ENCODE measurements around the gene ANXA6. TPM values are rescaled to one million over a fixed set of nuclear protein-coding genes. Genes with fewer than 3 reads are reported as not detected.
A peak's percentile ranks its signal among the peaks of the same experiment; 100 is the strongest.

The ANXA6 gene
- total and polyA plus RNA-seq, 5 donors from 2014 or later: 171 to 364 (median 290) TPM

- Mint-ChIP-seq H3K9me3 (no peaks in the 10 kb centered on the region), H3K4me3 (peak overlapping the region in 2 of 4 donors; percentile 22 to 64), H3K27ac (peak overlapping the region; percentile 90 to 98 (median 93)), H3K27me3 (no peaks in the 10 kb centered on the region), H3K4me1 (peaks cover 10 to 61% (median 37%) of the 10 kb centered on the region in 4 donors), H3K36me3 (peaks cover 73% of the 10 kb centered on the region)
- peaks cover 98% of the 10 kb centered on the region for H3K36me3 ChIP-seq (ENCODE audit: control insufficient read depth, insufficient read depth, low read length)
- no peaks in the 10 kb centered on the region for H3K27me3 ChIP-seq (ENCODE audit: control insufficient read depth, insufficient read depth, low read length)
- H3K4me1 ChIP-seq (ENCODE audit: control insufficient read depth, insufficient read depth, low read length, poor library complexity, severe bottlenecking): peaks cover 18% of the 10 kb centered on the region
- H3K4me3 ChIP-seq (ENCODE audit: low read depth, low read length): no peak overlapping the region
- no peak for ATAC-seq (ENCODE audit: low read depth in 2 of 2)
- no peak for DNase-seq
- H3K27ac ChIP-seq (ENCODE audit: insufficient read depth, low read length, poor library complexity, severe bottlenecking): peak overlapping the region; percentile 58
- no peaks in the 10 kb centered on the region for H3K9me3 ChIP-seq (ENCODE audit: control insufficient read depth in 2 of 2, low read length in 2 of 2)
These were observed 26.4 kb downstream of the ANXA6 start for GRCh38 chr5:151130922-151131891.

GRCh38 chr5:151130235-151130921 lies 27.2 kb downstream of the ANXA6 start:
- no peak overlapping the region for H3K4me3 ChIP-seq (ENCODE audit: low read depth, low read length)
- H3K4me1 Mint-ChIP-seq: peaks cover 17 to 68% (median 44%) of the 10 kb centered on the region in 4 donors
- DNase-seq: no peak
- no peaks in the 10 kb centered on the region for H3K9me3 ChIP-seq (ENCODE audit: control insufficient read depth in 2 of 2, low read length in 2 of 2)
- no peak overlapping the region for H3K4me3 Mint-ChIP-seq
- ATAC-seq (ENCODE audit: low read depth in 2 of 2): no peak
- H3K27ac Mint-ChIP-seq: peak overlapping the region; percentile 90 to 98 (median 93)
- peaks cover 72% of the 10 kb centered on the region for H3K36me3 Mint-ChIP-seq
- H3K36me3 ChIP-seq (ENCODE audit: control insufficient read depth, insufficient read depth, low read length): peaks cover 97% of the 10 kb centered on the region
- peak overlapping the region; percentile 58 for H3K27ac ChIP-seq (ENCODE audit: insufficient read depth, low read length, poor library complexity, severe bottlenecking)
- H3K27me3 Mint-ChIP-seq: no peaks in the 10 kb centered on the region
- peaks cover 24% of the 10 kb centered on the region for H3K4me1 ChIP-seq (ENCODE audit: control insufficient read depth, insufficient read depth, low read length, poor library complexity, severe bottlenecking)
- no peaks in the 10 kb centered on the region for H3K9me3 Mint-ChIP-seq
- H3K27me3 ChIP-seq (ENCODE audit: control insufficient read depth, insufficient read depth, low read length): no peaks in the 10 kb centered on the region

- no peak overlapping the region for H3K27ac ChIP-seq (ENCODE audit: insufficient read depth, low read length, poor library complexity, severe bottlenecking)
- no peaks in the 10 kb centered on the region for H3K9me3 ChIP-seq (ENCODE audit: control insufficient read depth in 2 of 2, low read length in 2 of 2)
- no peaks in the 10 kb centered on the region for H3K9me3 Mint-ChIP-seq
- peaks cover 95% of the 10 kb centered on the region for H3K36me3 ChIP-seq (ENCODE audit: control insufficient read depth, insufficient read depth, low read length)
- no peaks in the 10 kb centered on the region for H3K27me3 Mint-ChIP-seq
- peaks cover 24% of the 10 kb centered on the region for H3K4me1 ChIP-seq (ENCODE audit: control insufficient read depth, insufficient read depth, low read length, poor library complexity, severe bottlenecking)
- H3K4me1 Mint-ChIP-seq: peaks cover 18 to 70% (median 43%) of the 10 kb centered on the region in 4 donors
- H3K4me3 Mint-ChIP-seq: no peak overlapping the region
- peaks cover 69% of the 10 kb centered on the region for H3K36me3 Mint-ChIP-seq
- DNase-seq (no peak), ATAC-seq (ENCODE audit: low read depth in 2 of 2) (no peak)
- H3K4me3 ChIP-seq (ENCODE audit: low read depth, low read length): no peak overlapping the region
- peak overlapping the region in 2 of 3 donors; percentile 90 to 92 for H3K27ac Mint-ChIP-seq
- H3K27me3 ChIP-seq (ENCODE audit: control insufficient read depth, insufficient read depth, low read length): no peaks in the 10 kb centered on the region
These were observed 28.8 kb downstream of the ANXA6 start for GRCh38 chr5:151128817-151129216.

GRCh38 chr5:151127926-151128325 lies 29.7 kb downstream of the ANXA6 start:
- Mint-ChIP-seq H3K27ac (peak overlapping the region; percentile 33 to 90 (median 81)), H3K9me3 (no peaks in the 10 kb centered on the region), H3K27me3 (no peaks in the 10 kb centered on the region), H3K36me3 (peaks cover 60% of the 10 kb centered on the region), H3K4me3 (no peak overlapping the region), H3K4me1 (peaks cover 18 to 62% (median 39%) of the 10 kb centered on the region in 4 donors)
- Histone ChIP-seq H3K4me3 (ENCODE audit: low read depth, low read length) (no peak overlapping the region), H3K4me1 (ENCODE audit: control insufficient read depth, insufficient read depth, low read length, poor library complexity, severe bottlenecking) (peaks cover 24% of the 10 kb centered on the region), H3K27ac (ENCODE audit: insufficient read depth, low read length, poor library complexity, severe bottlenecking) (no peak overlapping the region), H3K9me3 (ENCODE audit: control insufficient read depth in 2 of 2, low read length in 2 of 2) (no peaks in the 10 kb centered on the region), H3K36me3 (ENCODE audit: control insufficient read depth, insufficient read depth, low read length) (peaks cover 95% of the 10 kb centered on the region), H3K27me3 (ENCODE audit: control insufficient read depth, insufficient read depth, low read length) (no peaks in the 10 kb centered on the region)
- ATAC-seq (ENCODE audit: low read depth in 2 of 2): no peak
- no peak for DNase-seq

GRCh38 chr5:151126199-151126645 lies 31.4 kb downstream of the ANXA6 start:
- peaks cover 13% of the 10 kb centered on the region for H3K4me1 ChIP-seq (ENCODE audit: control insufficient read depth, insufficient read depth, low read length, poor library complexity, severe bottlenecking)
- H3K36me3 ChIP-seq (ENCODE audit: control insufficient read depth, insufficient read depth, low read length): peaks cover 95% of the 10 kb centered on the region
- H3K27ac Mint-ChIP-seq: peak overlapping the region; percentile 43 to 74 (median 53)
- peak in 1 of 2 donors; percentile 18 for ATAC-seq (ENCODE audit: low read depth in 2 of 2)
- H3K36me3 Mint-ChIP-seq: peaks cover 57% of the 10 kb centered on the region
- H3K4me3 ChIP-seq (ENCODE audit: low read depth, low read length): no peak overlapping the region
- H3K4me1 Mint-ChIP-seq: peaks cover 15 to 46% (median 25%) of the 10 kb centered on the region in 4 donors
- DNase-seq: peak; percentile 49 to 73 (median 69)
- no peaks in the 10 kb centered on the region for H3K9me3 ChIP-seq (ENCODE audit: control insufficient read depth in 2 of 2, low read length in 2 of 2)
- no peak overlapping the region for H3K27ac ChIP-seq (ENCODE audit: insufficient read depth, low read length, poor library complexity, severe bottlenecking)
- H3K27me3 ChIP-seq (ENCODE audit: control insufficient read depth, insufficient read depth, low read length): no peaks in the 10 kb centered on the region
- no peaks in the 10 kb centered on the region for H3K9me3 Mint-ChIP-seq
- H3K4me3 Mint-ChIP-seq: no peak overlapping the region
- H3K27me3 Mint-ChIP-seq: no peaks in the 10 kb centered on the region

- Histone ChIP-seq H3K27ac (ENCODE audit: insufficient read depth, low read length, poor library complexity, severe bottlenecking) (no peak overlapping the region), H3K4me3 (ENCODE audit: low read depth, low read length) (no peak overlapping the region), H3K9me3 (ENCODE audit: control insufficient read depth in 2 of 2, low read length in 2 of 2) (no peaks in the 10 kb centered on the region), H3K27me3 (ENCODE audit: control insufficient read depth, insufficient read depth, low read length) (no peaks in the 10 kb centered on the region), H3K4me1 (ENCODE audit: control insufficient read depth, insufficient read depth, low read length, poor library complexity, severe bottlenecking) (peaks cover 10% of the 10 kb centered on the region), H3K36me3 (ENCODE audit: control insufficient read depth, insufficient read depth, low read length) (peaks cover 95% of the 10 kb centered on the region)
- H3K4me3 Mint-ChIP-seq: peak overlapping the region in 2 of 4 donors; percentile 36 to 53
- no peaks in the 10 kb centered on the region for H3K9me3 Mint-ChIP-seq
- peak overlapping the region; percentile 22 to 53 (median 33) for H3K27ac Mint-ChIP-seq
- H3K27me3 Mint-ChIP-seq: no peaks in the 10 kb centered on the region
- peak in 1 of 2 donors; percentile 23 for ATAC-seq (ENCODE audit: low read depth in 2 of 2)
- DNase-seq: peak in 1 of 3 donors; percentile 37
- H3K4me1 Mint-ChIP-seq: peaks cover 15 to 38% (median 23%) of the 10 kb centered on the region in 4 donors
- peaks cover 56% of the 10 kb centered on the region for H3K36me3 Mint-ChIP-seq
These were observed 32.2 kb downstream of the ANXA6 start for GRCh38 chr5:151125421-151125820.

GRCh38 chr5:151123897-151124751 lies 33.5 kb downstream of the ANXA6 start:
- Histone ChIP-seq H3K9me3 (ENCODE audit: control insufficient read depth in 2 of 2, low read length in 2 of 2) (no peaks in the 10 kb centered on the region), H3K27ac (ENCODE audit: insufficient read depth, low read length, poor library complexity, severe bottlenecking) (no peak overlapping the region), H3K4me1 (ENCODE audit: control insufficient read depth, insufficient read depth, low read length, poor library complexity, severe bottlenecking) (peaks cover 10% of the 10 kb centered on the region), H3K4me3 (ENCODE audit: low read depth, low read length) (no peak overlapping the region), H3K36me3 (ENCODE audit: control insufficient read depth, insufficient read depth, low read length) (peaks cover 93% of the 10 kb centered on the region), H3K27me3 (ENCODE audit: control insufficient read depth, insufficient read depth, low read length) (no peaks in the 10 kb centered on the region)
- DNase-seq (no peak), ATAC-seq (ENCODE audit: low read depth in 2 of 2) (peak in 1 of 2 donors; percentile 30)
- H3K36me3 Mint-ChIP-seq: peaks cover 59% of the 10 kb centered on the region
- no peak overlapping the region for H3K4me3 Mint-ChIP-seq
- H3K27ac Mint-ChIP-seq: peak overlapping the region; percentile 20 to 87 (median 83)
- H3K27me3 Mint-ChIP-seq: no peaks in the 10 kb centered on the region
- no peaks in the 10 kb centered on the region for H3K9me3 Mint-ChIP-seq
- H3K4me1 Mint-ChIP-seq: peaks cover 10 to 33% (median 25%) of the 10 kb centered on the region in 4 donors
